IMR-90 (cell line): ENCODE data around the gene KLK1. TPM values are rescaled to one million over a fixed set of nuclear protein-coding genes. Genes with fewer than 3 reads are reported as not detected.

Source experiments
- ATAC-seq: fragments of 200-7000 bp; cut with Tn5 transposase; 2 replicates; pipeline ENCODE4 v1.9.1; 2020; ENCODE audit warnings: low read depth, mild to moderate bottlenecking, moderate library complexity
- BruUV-seq: library from RNA; stranded (reverse); fragments of 400-500 nt; replicated peaks from 2 replicates; lab custom pipeline; 2021; lab: Mats Ljungman, UMichigan
- CTCF ChIA-PET: fragments of 300-600 bp; formaldehyde crosslinking; extraction: SDS; loops from one replicate; lab custom pipeline; 2021; ENCODE audit warnings: antibody characterized with exemption; lab: Yijun Ruan, JAX
- POLR2A ChIA-PET: fragments of 300-600 bp; sonication (Branson Sonifier 250); formaldehyde crosslinking; loops from one replicate; lab custom pipeline; 2022; ENCODE audit warnings: antibody characterized with exemption; ENCODE audit not compliant: unreplicated experiment; lab: Charles Lee
- DNase-seq: peaks from one replicate; pipeline ENCODE4 v3.0.0; 2013
- H2AFZ ChIP-seq: replicated peaks from 2 replicates; pipeline ENCODE3; 2013; ENCODE audit warnings: low read length, mild to moderate bottlenecking; ENCODE audit not compliant: poor library complexity
- H2AK5ac ChIP-seq: 2 replicates; pipeline ENCODE4 v1.6.1; 2013; ENCODE audit warnings: low read depth, low read length, inconsistent platforms
- H2AK9ac ChIP-seq: replicated peaks from 2 replicates; pipeline ENCODE3; 2013; ENCODE audit warnings: mild to moderate bottlenecking, low read depth, low read length, moderate library complexity; ENCODE audit not compliant: poor library complexity
- H2BK120ac ChIP-seq: 2 replicates; pipeline ENCODE4 v1.6.1; 2013; ENCODE audit warnings: low read depth, low read length, inconsistent platforms
- H2BK15ac ChIP-seq: 3 replicates; pipeline ENCODE4 v1.6.1; 2013; ENCODE audit warnings: low read depth, low read length, inconsistent platforms
- H2BK20ac ChIP-seq: 2 replicates; pipeline ENCODE4 v1.6.1; 2013; ENCODE audit warnings: low read depth, mild to moderate bottlenecking, inconsistent platforms, low read length, moderate library complexity
- H2BK5ac ChIP-seq: 2 replicates; pipeline ENCODE4 v1.6.1; 2013; ENCODE audit warnings: mild to moderate bottlenecking, low read depth, low read length, inconsistent platforms; ENCODE audit not compliant: poor library complexity, severe bottlenecking
- H3K14ac ChIP-seq: replicated peaks from 2 replicates; pipeline ENCODE4 v1.6.1; 2013; ENCODE audit warnings: low read depth, low read length, inconsistent platforms
- H3K18ac ChIP-seq: 2 replicates; pipeline ENCODE4 v1.6.1; 2013; ENCODE audit warnings: low read depth, low read length, control low read depth
- H3K23ac ChIP-seq: 2 replicates; pipeline ENCODE4 v1.6.1; 2013; ENCODE audit warnings: low read depth, low read length, inconsistent platforms
- H3K27ac ChIP-seq: 2 replicates; pipeline ENCODE4 v1.5.1; 2013; ENCODE audit warnings: mild to moderate bottlenecking, control low read depth, low read length; ENCODE audit not compliant: insufficient read depth
- H3K27me3 ChIP-seq: 2 replicates; pipeline ENCODE4 v1.6.1; 2013; ENCODE audit warnings: low read length; ENCODE audit not compliant: control insufficient read depth, insufficient read depth
- H3K36me3 ChIP-seq: 2 replicates; pipeline ENCODE4 v1.6.1; 2013; ENCODE audit warnings: low read length, mixed read lengths; ENCODE audit not compliant: control insufficient read depth, insufficient read depth
- H3K4ac ChIP-seq: 2 replicates; pipeline ENCODE4 v1.6.1; 2013; ENCODE audit warnings: low read depth, low read length, inconsistent platforms
- H3K4me1 ChIP-seq: 2 replicates; pipeline ENCODE4 v1.6.1; 2013; ENCODE audit warnings: low read length, mixed read lengths; ENCODE audit not compliant: control insufficient read depth, insufficient read depth
- H3K4me2 ChIP-seq: 2 replicates; pipeline ENCODE4 v1.6.1; 2013; ENCODE audit warnings: low read depth, mild to moderate bottlenecking, control low read depth, low read length, moderate library complexity
- H3K4me3 ChIP-seq: 2 replicates; pipeline ENCODE4 v1.5.1; 2013; ENCODE audit warnings: low read depth, mild to moderate bottlenecking, control low read depth, low read length, moderate library complexity; ENCODE audit not compliant: insufficient read depth
- H3K56ac ChIP-seq: 2 replicates; pipeline ENCODE4 v1.6.1; 2013; ENCODE audit warnings: low read length, inconsistent platforms; ENCODE audit not compliant: insufficient read depth; ENCODE audit errors: extremely low read depth
- H3K79me1 ChIP-seq, 2 experiments: 2 replicates each; pipeline ENCODE4 v1.6.1; 2013; ENCODE audit warnings: low read length in 2 of 2, inconsistent platforms in 1 of 2, low read depth in 1 of 2
- H3K9ac ChIP-seq: 2 replicates; pipeline ENCODE4 v1.6.1; 2013; ENCODE audit warnings: low read depth, low read length, control low read depth
- H3K9me1 ChIP-seq: 2 replicates; pipeline ENCODE4 v1.6.1; 2013; ENCODE audit warnings: low read length, inconsistent platforms; ENCODE audit not compliant: insufficient read depth
- H3K9me3 ChIP-seq: 2 replicates; pipeline ENCODE4 v1.6.1; 2013; ENCODE audit warnings: low read length; ENCODE audit not compliant: control insufficient read depth, insufficient read depth
- H4K20me1 ChIP-seq: 2 replicates; pipeline ENCODE4 v1.6.1; 2013; ENCODE audit warnings: low read length, inconsistent platforms; ENCODE audit not compliant: insufficient read depth
- H4K5ac ChIP-seq: 2 replicates; pipeline ENCODE4 v1.6.1; 2013; ENCODE audit warnings: mild to moderate bottlenecking, low read depth, low read length, control low read depth
- H4K8ac ChIP-seq, 2 experiments: 2 replicates each; pipeline ENCODE4 v1.6.1; 2013; ENCODE audit warnings: low read depth in 2 of 2, low read length in 2 of 2, control low read depth in 1 of 2, inconsistent platforms in 1 of 2
- H4K91ac ChIP-seq: 2 replicates; pipeline ENCODE4 v1.6.1; 2013; ENCODE audit warnings: low read depth, low read length, inconsistent platforms; ENCODE audit not compliant: insufficient read depth
- CEBPB ChIP-seq: IDR thresholded peaks from 2 replicates; pipeline ENCODE4 v1.6.1; 2012; ENCODE audit warnings: low read depth, low read length, improper control_type of control experiment
- ELK1 ChIP-seq: fragments of 150-350 bp; IDR thresholded peaks from 2 replicates; pipeline ENCODE4 v1.6.1; 2016; ENCODE audit warnings: low read depth, mild to moderate bottlenecking, low read length, moderate library complexity, borderline replicate concordance
- FOS ChIP-seq: fragments of 150-350 bp; IDR thresholded peaks from 2 replicates; pipeline ENCODE4 v1.6.1; 2016; ENCODE audit warnings: low read depth, low read length
- NFE2L2 ChIP-seq: fragments of 150-350 bp; IDR thresholded peaks from 2 replicates; pipeline ENCODE4 v1.6.1; 2016; ENCODE audit warnings: low read depth, mild to moderate bottlenecking, low read length
- POLR2A ChIP-seq: IDR thresholded peaks from 2 replicates; pipeline ENCODE4 v1.6.1; 2012; ENCODE audit warnings: mild to moderate bottlenecking, low read depth, low read length
- RCOR1 ChIP-seq: IDR thresholded peaks from 2 replicates; pipeline ENCODE4 v1.6.1; 2012; ENCODE audit warnings: mild to moderate bottlenecking, low read length, improper control_type of control experiment; ENCODE audit not compliant: insufficient replicate concordance
- RFX5 ChIP-seq: IDR thresholded peaks from 2 replicates; pipeline ENCODE4 v1.8.0; 2012; ENCODE audit warnings: low read depth, mild to moderate bottlenecking, low read length, moderate library complexity
- WGBS, 2 experiments: methylation state at CpG; one replicate each; pipeline versions ENCODE4 v1.1.5 to v1.1.7; 2013; ENCODE audit warnings: missing lambda C conversion rate in 2 of 2; ENCODE audit not compliant: insufficient read length in 1 of 2; ENCODE audit errors: extremely low coverage in 2 of 2; 5-methylcytosine and 5-hydroxymethylcytosine counted together
- dilution Hi-C: fragments of 300-500 bp; cut with HindIII; formaldehyde crosslinking; loops from one replicate; pipeline ENCODE4 v1.14.3; 2018; ENCODE audit warnings: low sequenced_read_pairs; ENCODE audit not compliant: unreplicated experiment
- in situ Hi-C: fragments of 300-500 bp; cut with MboI; formaldehyde crosslinking; loops from 3 replicates; pipeline ENCODE4 v1.14.3; 2019; ENCODE audit warnings: low sequenced_read_pairs, inconsistent platforms, mixed read lengths
- intact Hi-C: fragments of 100-400 bp; cut with micrococcal nuclease; formaldehyde crosslinking; loops from 2 replicates; pipeline ENCODE4 v1.10.0; 2022
- polyA plus RNA-seq, 3 experiments: library from polyadenylated mRNA; depleted of rRNA; stranded (reverse); fragments of >200 nt; gene quantifications; 2 replicates each; pipeline ENCODE4 v1.2.3, GENCODE V29; 2012; ENCODE audit warnings: low replicate concordance in 1 of 3
- total RNA-seq: library from RNA; depleted of rRNA; stranded (reverse); fragments of >200 nt; gene quantifications from 2 replicates; pipeline ENCODE4 v1.2.3, GENCODE V29; 2012
- TF ChIP-seq, protein P1 (sequence below): conservative IDR thresholded peaks from 2 replicates; pipeline ENCODE4 v1.5.1; 2012; ENCODE audit warnings: mild to moderate bottlenecking, low read depth, low read length, improper control_type of control experiment

Gene KLK1
- total and polyA plus RNA-seq, 2 of the 4 experiments (the other 2 are of a cell fraction) = not detected

GRCh38 chr19:50820086-50820485, 3.5 kb downstream of the KLK1 start:
- no peak overlapping the region for H2BK15ac ChIP-seq
- H3K4me3 ChIP-seq = no peak overlapping the region
- H2AK9ac ChIP-seq = no peak overlapping the region
- no peak overlapping the region for H3K27ac ChIP-seq
- no peak overlapping the region for H3K14ac ChIP-seq
- no peak overlapping the region for H4K5ac ChIP-seq
- H2BK120ac ChIP-seq = no peak overlapping the region
- no peak overlapping the region for H4K91ac ChIP-seq
- no peak overlapping the region for H4K8ac ChIP-seq
- ChIA-PET POLR2A (no interaction called here), CTCF (no interaction called here)
- TF ChIP-seq POLR2A (no peak), ELK1 (no peak), FOS (no peak), CEBPB (no peak), RCOR1 (no peak), NFE2L2 (no peak), RFX5 (no peak)
- TF ChIP-seq, protein P1, sequence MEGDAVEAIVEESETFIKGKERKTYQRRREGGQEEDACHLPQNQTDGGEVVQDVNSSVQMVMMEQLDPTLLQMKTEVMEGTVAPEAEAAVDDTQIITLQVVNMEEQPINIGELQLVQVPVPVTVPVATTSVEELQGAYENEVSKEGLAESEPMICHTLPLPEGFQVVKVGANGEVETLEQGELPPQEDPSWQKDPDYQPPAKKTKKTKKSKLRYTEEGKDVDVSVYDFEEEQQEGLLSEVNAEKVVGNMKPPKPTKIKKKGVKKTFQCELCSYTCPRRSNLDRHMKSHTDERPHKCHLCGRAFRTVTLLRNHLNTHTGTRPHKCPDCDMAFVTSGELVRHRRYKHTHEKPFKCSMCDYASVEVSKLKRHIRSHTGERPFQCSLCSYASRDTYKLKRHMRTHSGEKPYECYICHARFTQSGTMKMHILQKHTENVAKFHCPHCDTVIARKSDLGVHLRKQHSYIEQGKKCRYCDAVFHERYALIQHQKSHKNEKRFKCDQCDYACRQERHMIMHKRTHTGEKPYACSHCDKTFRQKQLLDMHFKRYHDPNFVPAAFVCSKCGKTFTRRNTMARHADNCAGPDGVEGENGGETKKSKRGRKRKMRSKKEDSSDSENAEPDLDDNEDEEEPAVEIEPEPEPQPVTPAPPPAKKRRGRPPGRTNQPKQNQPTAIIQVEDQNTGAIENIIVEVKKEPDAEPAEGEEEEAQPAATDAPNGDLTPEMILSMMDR = no peak
- no TSS peak for BruUV-seq
- intact Hi-C loops = no loop called here
- no peaks in the 10 kb centered on the region for H4K20me1 ChIP-seq
- ATAC-seq (no peak), DNase-seq (no peak)
- H3K27me3 ChIP-seq = peaks cover 43% of the 10 kb centered on the region
- H3K36me3 ChIP-seq = no peaks in the 10 kb centered on the region
- no peak overlapping the region for H3K18ac ChIP-seq
- H2AFZ ChIP-seq = no peak overlapping the region
- H2BK5ac ChIP-seq = no peak overlapping the region
- H2BK20ac ChIP-seq = no peak overlapping the region
- WGBS, 2 experiments = 3% methylated on average over 8 of the region's 15 CpGs; no CpG with 5 or more reads in 1 of the 2 experiments
- no peak overlapping the region for H3K4ac ChIP-seq
- H3K79me1 ChIP-seq = no peaks in the 10 kb centered on the region
- in situ Hi-C loops = no loop called here
- dilution Hi-C loops = no loop called here
- no peak overlapping the region for H3K23ac ChIP-seq
- no peak overlapping the region for H3K56ac ChIP-seq
- no peak overlapping the region for H2AK5ac ChIP-seq
- no peaks in the 10 kb centered on the region for H3K4me1 ChIP-seq
- no peaks in the 10 kb centered on the region for H3K9me3 ChIP-seq
- no peak overlapping the region for H3K9ac ChIP-seq
- H3K9me1 ChIP-seq = no peaks in the 10 kb centered on the region
- no peak overlapping the region for H3K4me2 ChIP-seq
